IMR-90 (cell line): Measurements from ENCODE around the gene EMD. TPM values are rescaled to one million over a fixed set of nuclear protein-coding genes. Genes with fewer than 3 reads are reported as not detected.
A peak's percentile ranks its signal among the peaks of the same experiment; 100 is the strongest.

ENCODE experiments used
- ATAC-seq: fragments of 200-7000 bp; cut with Tn5 transposase; 2 replicates; pipeline ENCODE4 v1.9.1; 2020; ENCODE audit warnings: low read depth, mild to moderate bottlenecking, moderate library complexity
- BruUV-seq: library from RNA; stranded (reverse); fragments of 400-500 nt; replicated peaks from 2 replicates; lab custom pipeline; 2021; lab: Mats Ljungman, UMichigan
- CTCF ChIA-PET: fragments of 300-600 bp; formaldehyde crosslinking; extraction: SDS; loops from one replicate; lab custom pipeline; 2021; ENCODE audit warnings: antibody characterized with exemption; lab: Yijun Ruan, JAX
- POLR2A ChIA-PET: fragments of 300-600 bp; sonication (Branson Sonifier 250); formaldehyde crosslinking; loops from one replicate; lab custom pipeline; 2022; ENCODE audit warnings: antibody characterized with exemption; ENCODE audit not compliant: unreplicated experiment; lab: Charles Lee
- DNase-seq: peaks from one replicate; pipeline ENCODE4 v3.0.0; 2013
- H2AFZ ChIP-seq: replicated peaks from 2 replicates; pipeline ENCODE3; 2013; ENCODE audit warnings: low read length, mild to moderate bottlenecking; ENCODE audit not compliant: poor library complexity
- H2AK5ac ChIP-seq: 2 replicates; pipeline ENCODE4 v1.6.1; 2013; ENCODE audit warnings: low read depth, low read length, inconsistent platforms
- H2AK9ac ChIP-seq: replicated peaks from 2 replicates; pipeline ENCODE3; 2013; ENCODE audit warnings: mild to moderate bottlenecking, low read depth, low read length, moderate library complexity; ENCODE audit not compliant: poor library complexity
- H2BK120ac ChIP-seq: 2 replicates; pipeline ENCODE4 v1.6.1; 2013; ENCODE audit warnings: low read depth, low read length, inconsistent platforms
- H2BK15ac ChIP-seq: 3 replicates; pipeline ENCODE4 v1.6.1; 2013; ENCODE audit warnings: low read depth, low read length, inconsistent platforms
- H2BK20ac ChIP-seq: 2 replicates; pipeline ENCODE4 v1.6.1; 2013; ENCODE audit warnings: low read depth, mild to moderate bottlenecking, inconsistent platforms, low read length, moderate library complexity
- H2BK5ac ChIP-seq: 2 replicates; pipeline ENCODE4 v1.6.1; 2013; ENCODE audit warnings: mild to moderate bottlenecking, low read depth, low read length, inconsistent platforms; ENCODE audit not compliant: poor library complexity, severe bottlenecking
- H3K14ac ChIP-seq: replicated peaks from 2 replicates; pipeline ENCODE4 v1.6.1; 2013; ENCODE audit warnings: low read depth, low read length, inconsistent platforms
- H3K18ac ChIP-seq: 2 replicates; pipeline ENCODE4 v1.6.1; 2013; ENCODE audit warnings: low read depth, low read length, control low read depth
- H3K23ac ChIP-seq: 2 replicates; pipeline ENCODE4 v1.6.1; 2013; ENCODE audit warnings: low read depth, low read length, inconsistent platforms
- H3K27ac ChIP-seq: 2 replicates; pipeline ENCODE4 v1.5.1; 2013; ENCODE audit warnings: mild to moderate bottlenecking, control low read depth, low read length; ENCODE audit not compliant: insufficient read depth
- H3K27me3 ChIP-seq: 2 replicates; pipeline ENCODE4 v1.6.1; 2013; ENCODE audit warnings: low read length; ENCODE audit not compliant: control insufficient read depth, insufficient read depth
- H3K36me3 ChIP-seq: 2 replicates; pipeline ENCODE4 v1.6.1; 2013; ENCODE audit warnings: low read length, mixed read lengths; ENCODE audit not compliant: control insufficient read depth, insufficient read depth
- H3K4ac ChIP-seq: 2 replicates; pipeline ENCODE4 v1.6.1; 2013; ENCODE audit warnings: low read depth, low read length, inconsistent platforms
- H3K4me1 ChIP-seq: 2 replicates; pipeline ENCODE4 v1.6.1; 2013; ENCODE audit warnings: low read length, mixed read lengths; ENCODE audit not compliant: control insufficient read depth, insufficient read depth
- H3K4me2 ChIP-seq: 2 replicates; pipeline ENCODE4 v1.6.1; 2013; ENCODE audit warnings: low read depth, mild to moderate bottlenecking, control low read depth, low read length, moderate library complexity
- H3K4me3 ChIP-seq: 2 replicates; pipeline ENCODE4 v1.5.1; 2013; ENCODE audit warnings: low read depth, mild to moderate bottlenecking, control low read depth, low read length, moderate library complexity; ENCODE audit not compliant: insufficient read depth
- H3K56ac ChIP-seq: 2 replicates; pipeline ENCODE4 v1.6.1; 2013; ENCODE audit warnings: low read length, inconsistent platforms; ENCODE audit not compliant: insufficient read depth; ENCODE audit errors: extremely low read depth
- H3K79me1 ChIP-seq, 2 experiments: 2 replicates each; pipeline ENCODE4 v1.6.1; 2013; ENCODE audit warnings: low read length in 2 of 2, inconsistent platforms in 1 of 2, low read depth in 1 of 2
- H3K9ac ChIP-seq: 2 replicates; pipeline ENCODE4 v1.6.1; 2013; ENCODE audit warnings: low read depth, low read length, control low read depth
- H3K9me1 ChIP-seq: 2 replicates; pipeline ENCODE4 v1.6.1; 2013; ENCODE audit warnings: low read length, inconsistent platforms; ENCODE audit not compliant: insufficient read depth
- H3K9me3 ChIP-seq: 2 replicates; pipeline ENCODE4 v1.6.1; 2013; ENCODE audit warnings: low read length; ENCODE audit not compliant: control insufficient read depth, insufficient read depth
- H4K20me1 ChIP-seq: 2 replicates; pipeline ENCODE4 v1.6.1; 2013; ENCODE audit warnings: low read length, inconsistent platforms; ENCODE audit not compliant: insufficient read depth
- H4K5ac ChIP-seq: 2 replicates; pipeline ENCODE4 v1.6.1; 2013; ENCODE audit warnings: mild to moderate bottlenecking, low read depth, low read length, control low read depth
- H4K8ac ChIP-seq, 2 experiments: 2 replicates each; pipeline ENCODE4 v1.6.1; 2013; ENCODE audit warnings: low read depth in 2 of 2, low read length in 2 of 2, control low read depth in 1 of 2, inconsistent platforms in 1 of 2
- H4K91ac ChIP-seq: 2 replicates; pipeline ENCODE4 v1.6.1; 2013; ENCODE audit warnings: low read depth, low read length, inconsistent platforms; ENCODE audit not compliant: insufficient read depth
- MAZ ChIP-seq: IDR thresholded peaks from 2 replicates; pipeline ENCODE4 v1.6.1; 2012; ENCODE audit warnings: low read depth, mild to moderate bottlenecking, low read length, improper control_type of control experiment, moderate library complexity, borderline replicate concordance
- WGBS, 2 experiments: methylation state at CpG; one replicate each; pipeline versions ENCODE4 v1.1.5 to v1.1.7; 2013; ENCODE audit warnings: missing lambda C conversion rate in 2 of 2; ENCODE audit not compliant: insufficient read length in 1 of 2; ENCODE audit errors: extremely low coverage in 2 of 2; 5-methylcytosine and 5-hydroxymethylcytosine counted together
- dilution Hi-C: fragments of 300-500 bp; cut with HindIII; formaldehyde crosslinking; loops from one replicate; pipeline ENCODE4 v1.14.3; 2018; ENCODE audit warnings: low sequenced_read_pairs; ENCODE audit not compliant: unreplicated experiment
- in situ Hi-C: fragments of 300-500 bp; cut with MboI; formaldehyde crosslinking; loops from 3 replicates; pipeline ENCODE4 v1.14.3; 2019; ENCODE audit warnings: low sequenced_read_pairs, inconsistent platforms, mixed read lengths
- intact Hi-C: fragments of 100-400 bp; cut with micrococcal nuclease; formaldehyde crosslinking; loops from 2 replicates; pipeline ENCODE4 v1.10.0; 2022
- polyA plus RNA-seq, 3 experiments: library from polyadenylated mRNA; depleted of rRNA; stranded (reverse); fragments of >200 nt; gene quantifications; 2 replicates each; pipeline ENCODE4 v1.2.3, GENCODE V29; 2012; ENCODE audit warnings: low replicate concordance in 1 of 3
- total RNA-seq: library from RNA; depleted of rRNA; stranded (reverse); fragments of >200 nt; gene quantifications from 2 replicates; pipeline ENCODE4 v1.2.3, GENCODE V29; 2012

The EMD gene
- total and polyA plus RNA-seq, 2 of the 4 experiments (the other 2 are of a cell fraction): 9.9 to 80.6 TPM

DNA sequence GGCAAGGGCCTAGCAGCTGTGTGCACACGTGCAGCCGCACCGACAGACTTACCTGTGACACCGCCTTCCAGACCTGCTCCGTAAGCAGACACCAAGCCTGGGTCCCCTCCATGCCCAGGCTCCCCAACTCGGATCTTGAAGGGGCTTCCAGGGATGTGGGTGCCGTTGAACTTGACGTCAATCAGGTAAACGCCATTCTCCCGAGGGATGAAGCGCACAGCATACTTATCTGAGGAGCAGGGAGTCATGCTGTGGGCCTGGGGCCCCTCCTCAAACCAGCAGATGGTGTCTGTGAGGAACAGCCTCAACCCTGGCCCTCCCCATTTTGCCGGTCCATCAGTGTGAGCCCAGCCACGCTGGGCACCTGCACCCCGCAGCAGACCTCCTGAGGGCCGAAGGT is 29.1 kb upstream of the EMD start:
- Histone ChIP-seq H2BK5ac (no peak overlapping the region), H3K4ac (no peak overlapping the region), H2BK20ac (no peak overlapping the region), H4K20me1 (peaks cover 79% of the 10 kb centered on the region), H3K56ac (no peak overlapping the region), H4K91ac (no peak overlapping the region), H3K23ac (no peak overlapping the region), H2AK9ac (peak overlapping the region; percentile 63), H3K4me2 (no peak overlapping the region), H3K14ac (no peak overlapping the region), H2AK5ac (no peak overlapping the region), H3K9ac (no peak overlapping the region), H2AFZ (peak overlapping the region; percentile 32), H3K79me1 (peaks cover 3 to 32% of the 10 kb centered on the region in 2 experiments; a peak in 3 of 4 replicates), H3K18ac (no peak overlapping the region), H3K4me1 (no peaks in the 10 kb centered on the region), H2BK15ac (no peak overlapping the region), H2BK120ac (no peak overlapping the region), H3K4me3 (no peak overlapping the region), H3K36me3 (peaks cover 70% of the 10 kb centered on the region), H4K8ac (no peak overlapping the region), H4K5ac (no peak overlapping the region), H3K9me3 (no peaks in the 10 kb centered on the region; the same call in 1 of the 2 replicates), H3K9me1 (no peaks in the 10 kb centered on the region), H3K27me3 (no peaks in the 10 kb centered on the region), H3K27ac (no peak overlapping the region)
- WGBS, 2 experiments: 78% methylated on average over 8 of the region's 15 CpGs; no CpG with 5 or more reads in 1 of the 2 experiments
- ATAC-seq: no peak
- intact Hi-C loops (no loop called here), dilution Hi-C loops (no loop called here), in situ Hi-C loops (no loop called here)
- no peak for TF ChIP-seq MAZ
- BruUV-seq: no TSS peak
- POLR2A ChIA-PET: no interaction called here
- no peak for DNase-seq
- CTCF ChIA-PET: no interaction called here
